Hematopoietic multipotent progenitor cell (in vitro differentiated cells): ENCODE results near the gene ZRSR2. TPM values are rescaled to one million over a fixed set of nuclear protein-coding genes. Genes with fewer than 3 reads are reported as not detected.
A peak's percentile ranks its signal among the peaks of the same experiment; 100 is the strongest.
"Not testable (repeated sequence)": the region's sequence is repeated elsewhere in the genome, so short reads cannot be mapped to it uniquely, and the experiment has no call there.

Experiments used
- DNase-seq, 3 donors: peaks; one replicate each; pipeline ENCODE4 v3.0.0-alpha.2; 2011 to 2015; ENCODE audit warnings: low read depth in 2 of 3, low spot score in 2 of 3
- total RNA-seq: library from RNA; depleted of rRNA; stranded (reverse); fragments of >200 nt; gene quantifications from one replicate; pipeline ENCODE4 v1.2.3, GENCODE V29; 2012

The ZRSR2 gene
- total RNA-seq, 1 donor, result 2.7 TPM

GRCh38 chrX:15790769-15791290 is 546 bp downstream of the ZRSR2 start:
- peak; percentile 6 to 21 (median 13) for DNase-seq

GRCh38 chrX:15797707-15798106 is 7.4 kb downstream of the ZRSR2 start:
- no peak for DNase-seq

GRCh38 chrX:15804563-15804962 is 14.3 kb downstream of the ZRSR2 start:
- peak in 1 of 3 donors; percentile 3 for DNase-seq

GRCh38 chrX:15808254-15808653 is 18.0 kb downstream of the ZRSR2 start:
- DNase-seq, result no peak

GRCh38 chrX:15812192-15812938 is 22.1 kb downstream of the ZRSR2 start:
- DNase-seq, result no peak

- DNase-seq, result no peak
These were observed 23.1 kb downstream of the ZRSR2 start for GRCh38 chrX:15813416-15813815.

GRCh38 chrX:15814771-15815365 is 24.6 kb downstream of the ZRSR2 start:
- DNase-seq, result no peak

- DNase-seq, result peak in 2 of 3 donors; percentile 20 to 46
These were observed 25.6 kb downstream of the ZRSR2 start for GRCh38 chrX:15815779-15816437.

GRCh38 chrX:15816438-15816809 is 26.1 kb downstream of the ZRSR2 start:
- DNase-seq, result no peak

GRCh38 chrX:15816886-15817285 is 26.6 kb downstream of the ZRSR2 start:
- DNase-seq, result peak in 2 of 3 donors; percentile 9 to 10

GRCh38 chrX:15820106-15821073 is 30.1 kb downstream of the ZRSR2 start:
- no peak for DNase-seq

GRCh38 chrX:15822922-15823321 is 32.6 kb downstream of the ZRSR2 start:
- no peak for DNase-seq

- no peak for DNase-seq
These were observed 35.7 kb downstream of the ZRSR2 start for GRCh38 chrX:15825936-15826335.

GRCh38 chrX:15829217-15829616 is 38.9 kb downstream of the ZRSR2 start:
- DNase-seq, result no peak

- not testable (repeated sequence) for DNase-seq
These were observed 41.1 kb downstream of the ZRSR2 start for GRCh38 chrX:15831347-15831746.

- peak in 2 of 3 donors; percentile 10 to 21 for DNase-seq
These were observed 43.8 kb downstream of the ZRSR2 start for GRCh38 chrX:15834053-15834452.

GRCh38 chrX:15834827-15835595 is 44.7 kb downstream of the ZRSR2 start:
- no peak for DNase-seq

GRCh38 chrX:15838017-15838416 is 47.7 kb downstream of the ZRSR2 start:
- DNase-seq, result peak in 2 of 3 donors; percentile 21 to 46

GRCh38 chrX:15841853-15842516 is 51.7 kb downstream of the ZRSR2 start:
- no peak for DNase-seq
